Midbrain (tissue), 1 donor: Measurements from ENCODE around the gene TRMO.

ENCODE experiments used
- DNase-seq: peaks from one replicate; lab custom pipeline; 2025; lab: John Stamatoyannopoulos, UW

TRMO gene

GRCh38 chr9:97859346-97859745, 63.0 kb downstream of the TRMO start:
- DNase-seq: no peak

GRCh38 chr9:97858826-97859225, 63.5 kb downstream of the TRMO start:
- DNase-seq: no peak

- no peak for DNase-seq
These were observed 63.9 kb downstream of the TRMO start for GRCh38 chr9:97858393-97858713.

GRCh38 chr9:97857606-97858392, 64.5 kb downstream of the TRMO start:
- no peak for DNase-seq

- DNase-seq: no peak
These were observed 65.3 kb downstream of the TRMO start for GRCh38 chr9:97856857-97857605.

GRCh38 chr9:97855899-97856298, 66.4 kb downstream of the TRMO start:
- no peak for DNase-seq

GRCh38 chr9:97855486-97855875, 66.8 kb downstream of the TRMO start:
- no peak for DNase-seq

- no peak for DNase-seq
These were observed 67.4 kb downstream of the TRMO start for GRCh38 chr9:97854696-97855485.
